IPS DF 6.9 (cell line): ENCODE measurements around the gene COL15A1.

ENCODE experiments used
- DNase-seq: peaks from one replicate; pipeline ENCODE4 v3.0.0-alpha.2; 2013; ENCODE audit warnings: low read depth, low spot score
- H3K27ac ChIP-seq: one replicate; pipeline ENCODE4 v1.5.1; 2013; ENCODE audit warnings: low read length, control low read depth
- H3K27me3 ChIP-seq: 2 replicates; pipeline ENCODE4 v1.6.1; 2013; ENCODE audit warnings: mild to moderate bottlenecking, low read length; ENCODE audit not compliant: control insufficient read depth, insufficient read depth
- H3K36me3 ChIP-seq: 2 replicates; pipeline ENCODE4 v1.6.1; 2013; ENCODE audit warnings: low read length; ENCODE audit not compliant: control insufficient read depth, insufficient read depth
- H3K4me1 ChIP-seq: 2 replicates; pipeline ENCODE4 v1.6.1; 2013; ENCODE audit warnings: low read length; ENCODE audit not compliant: control insufficient read depth, insufficient read depth
- H3K4me3 ChIP-seq: 2 replicates; pipeline ENCODE4 v1.5.1; 2013; ENCODE audit warnings: mild to moderate bottlenecking, low read length
- H3K9me3 ChIP-seq: 2 replicates; pipeline ENCODE4 v1.6.1; 2013; ENCODE audit warnings: low read length, inconsistent platforms; ENCODE audit not compliant: control insufficient read depth, insufficient read depth
- WGBS: extraction: QIAGEN DNeasy Blood & Tissue Kit; methylation state at CpG from one replicate; pipeline ENCODE4 v1.1.7; 2013; ENCODE audit warnings: mixed read lengths, missing lambda C conversion rate; ENCODE audit not compliant: insufficient read length, insufficient coverage; 5-methylcytosine and 5-hydroxymethylcytosine counted together

Gene COL15A1

GRCh38 chr9:99021512-99021911 lies 77.8 kb downstream of the COL15A1 start:
- WGBS = no CpG with 5 or more reads among the region's 3 CpGs
- Histone ChIP-seq H3K9me3 (no peaks in the 10 kb centered on the region), H3K36me3 (no peaks in the 10 kb centered on the region), H3K4me1 (no peaks in the 10 kb centered on the region), H3K27me3 (no peaks in the 10 kb centered on the region), H3K27ac (no peak overlapping the region), H3K4me3 (no peak overlapping the region)
- no peak for DNase-seq

DNA sequence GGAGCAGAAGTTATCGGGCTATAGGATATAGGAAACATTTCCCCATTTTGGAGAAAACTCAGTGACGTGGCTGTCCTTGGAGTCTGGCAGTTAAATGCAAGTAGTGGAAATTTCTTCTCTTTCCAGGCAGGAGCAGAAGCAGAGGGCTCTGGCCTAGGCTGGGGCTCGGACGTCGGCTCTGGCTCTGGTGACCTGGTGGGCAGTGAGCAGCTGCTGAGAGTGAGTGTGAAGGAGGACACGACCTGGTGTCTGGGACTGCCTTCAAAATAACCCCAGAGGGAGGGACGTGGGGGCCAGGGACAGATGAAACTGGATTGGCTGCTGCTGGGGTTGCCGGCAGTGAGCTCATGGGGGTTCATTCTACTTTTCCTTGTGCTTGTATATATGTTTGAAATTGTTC lies 79.5 kb downstream of the COL15A1 start:
- H3K27ac ChIP-seq = no peak overlapping the region
- H3K4me3 ChIP-seq = no peak overlapping the region
- WGBS = no CpG with 5 or more reads among the region's 8 CpGs
- H3K27me3 ChIP-seq = no peaks in the 10 kb centered on the region
- H3K36me3 ChIP-seq = no peaks in the 10 kb centered on the region
- no peaks in the 10 kb centered on the region for H3K9me3 ChIP-seq
- DNase-seq = no peak
- no peaks in the 10 kb centered on the region for H3K4me1 ChIP-seq

DNA sequence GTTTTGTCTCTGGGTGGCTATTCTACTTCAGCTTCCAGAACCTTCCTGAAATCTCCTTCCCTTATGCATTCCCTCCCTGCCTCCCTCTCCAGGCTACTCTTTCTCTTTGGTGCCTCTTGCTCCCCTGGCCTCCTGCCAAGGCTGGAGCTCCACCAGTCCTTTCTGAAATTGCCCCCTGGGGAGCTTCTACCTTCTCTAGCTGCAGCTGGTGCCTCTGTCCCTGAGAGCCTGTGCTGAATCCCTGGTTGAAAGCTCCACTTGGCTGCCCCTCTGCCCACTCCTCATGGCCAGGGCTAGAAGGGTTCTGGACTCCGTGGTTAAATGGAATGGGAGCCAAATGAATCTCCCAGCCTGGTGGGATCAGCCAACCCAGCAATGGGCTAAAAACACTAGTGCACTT lies 80.1 kb downstream of the COL15A1 start:
- no peaks in the 10 kb centered on the region for H3K36me3 ChIP-seq
- H3K9me3 ChIP-seq = no peaks in the 10 kb centered on the region
- H3K27ac ChIP-seq = no peak overlapping the region
- DNase-seq = no peak
- H3K4me1 ChIP-seq = no peaks in the 10 kb centered on the region
- H3K27me3 ChIP-seq = no peaks in the 10 kb centered on the region
- H3K4me3 ChIP-seq = no peak overlapping the region
- no CpG with 5 or more reads among the region's 1 CpG for WGBS

GRCh38 chr9:99024959-99025358 lies 81.3 kb downstream of the COL15A1 start:
- Histone ChIP-seq H3K4me3 (no peak overlapping the region), H3K27me3 (no peaks in the 10 kb centered on the region), H3K4me1 (no peaks in the 10 kb centered on the region), H3K9me3 (no peaks in the 10 kb centered on the region), H3K36me3 (no peaks in the 10 kb centered on the region), H3K27ac (no peak overlapping the region)
- WGBS = no CpG with 5 or more reads among the region's 6 CpGs
- no peak for DNase-seq

DNA sequence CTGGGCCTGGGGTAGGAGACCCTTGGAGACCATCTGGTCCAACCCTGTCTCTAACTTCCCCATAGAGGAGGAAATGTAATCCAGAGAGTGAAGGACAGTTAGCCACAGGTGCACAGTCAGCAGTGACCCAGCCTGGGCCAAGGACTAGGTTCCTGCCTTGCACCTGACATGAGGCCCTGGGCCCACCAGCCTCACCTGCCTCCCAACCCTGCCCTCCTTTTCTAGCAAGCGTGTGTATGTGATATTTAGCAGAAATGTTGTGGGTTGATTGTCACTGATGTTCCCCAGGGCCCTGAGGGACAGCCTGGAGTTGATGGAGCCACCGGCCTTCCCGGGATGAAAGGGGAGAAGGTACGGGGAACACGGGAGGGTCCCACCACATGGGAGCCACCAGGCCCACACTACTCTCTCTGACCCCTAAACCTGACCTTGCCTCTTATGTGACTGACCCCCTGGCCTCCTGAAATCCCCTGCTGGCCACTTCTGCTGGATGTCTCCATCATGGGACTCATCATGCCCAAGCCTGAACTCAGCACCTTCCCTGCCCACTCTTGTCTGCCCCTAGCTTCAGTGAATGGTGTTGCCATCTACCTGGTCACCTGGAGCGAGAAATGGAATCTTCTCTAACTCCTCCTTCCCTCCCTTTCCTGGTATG lies 82.0 kb downstream of the COL15A1 start:
- no peaks in the 10 kb centered on the region for H3K36me3 ChIP-seq

DNA sequence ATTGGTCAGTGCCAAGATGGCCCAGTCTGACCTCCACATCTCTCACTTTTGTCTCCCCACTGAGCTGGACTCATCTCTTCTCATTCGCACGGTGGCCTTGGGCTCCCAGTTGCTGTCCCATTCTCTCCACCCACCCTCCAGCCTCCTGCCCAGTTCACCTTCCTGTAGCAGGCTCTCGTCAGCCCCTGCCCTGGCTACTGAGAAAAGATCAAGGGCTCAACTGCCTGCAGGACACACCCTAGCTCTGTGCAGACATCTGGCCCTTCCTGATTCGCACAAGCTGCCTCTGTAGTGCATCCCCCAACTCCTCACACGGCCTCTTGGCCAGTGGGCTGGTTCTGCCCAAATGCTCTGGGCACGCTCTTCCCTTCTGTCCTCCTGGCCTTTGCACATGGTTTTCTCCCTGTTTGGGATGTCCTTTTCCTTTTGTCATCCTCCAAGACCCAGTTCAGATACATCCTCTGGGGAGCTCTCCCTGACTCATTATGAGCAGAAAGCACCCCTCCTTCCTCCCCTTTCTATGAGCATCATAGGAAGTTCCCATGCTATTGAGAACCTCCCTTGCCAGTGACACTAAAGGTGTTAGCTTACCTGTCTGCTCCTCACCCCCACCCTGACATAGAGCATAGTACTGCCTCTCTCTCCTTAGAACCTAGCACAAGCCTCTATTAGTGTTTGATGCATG lies 82.7 kb downstream of the COL15A1 start:
- no peaks in the 10 kb centered on the region for H3K27me3 ChIP-seq
- no CpG with 5 or more reads among the region's 6 CpGs for WGBS
- no peak for DNase-seq
- no peak overlapping the region for H3K4me3 ChIP-seq
- no peaks in the 10 kb centered on the region for H3K36me3 ChIP-seq
- no peaks in the 10 kb centered on the region for H3K9me3 ChIP-seq
- no peak overlapping the region for H3K27ac ChIP-seq
- H3K4me1 ChIP-seq = no peaks in the 10 kb centered on the region

More for the DNA sequence above, 82.0 kb downstream of the COL15A1 start:
- no peak for DNase-seq
- Histone ChIP-seq H3K4me3 (no peak overlapping the region), H3K27ac (no peak overlapping the region), H3K4me1 (no peaks in the 10 kb centered on the region), H3K27me3 (no peaks in the 10 kb centered on the region), H3K9me3 (no peaks in the 10 kb centered on the region)
- WGBS = no CpG with 5 or more reads among the region's 6 CpGs

- no peak overlapping the region for H3K27ac ChIP-seq
- no CpG with 5 or more reads among the region's 3 CpGs for WGBS
- H3K9me3 ChIP-seq = no peaks in the 10 kb centered on the region
- H3K36me3 ChIP-seq = no peaks in the 10 kb centered on the region
- H3K27me3 ChIP-seq = no peaks in the 10 kb centered on the region
- no peak overlapping the region for H3K4me3 ChIP-seq
- H3K4me1 ChIP-seq = no peaks in the 10 kb centered on the region
- DNase-seq = no peak
Observed at GRCh38 chr9:99026956-99027298, 83.2 kb downstream of the COL15A1 start.

GRCh38 chr9:99027443-99027842 lies 83.7 kb downstream of the COL15A1 start:
- WGBS = no CpG with 5 or more reads among the region's 1 CpG
- Histone ChIP-seq H3K36me3 (no peaks in the 10 kb centered on the region), H3K4me3 (no peak overlapping the region), H3K9me3 (no peaks in the 10 kb centered on the region), H3K27me3 (no peaks in the 10 kb centered on the region), H3K4me1 (no peaks in the 10 kb centered on the region), H3K27ac (no peak overlapping the region)
- no peak for DNase-seq

DNA sequence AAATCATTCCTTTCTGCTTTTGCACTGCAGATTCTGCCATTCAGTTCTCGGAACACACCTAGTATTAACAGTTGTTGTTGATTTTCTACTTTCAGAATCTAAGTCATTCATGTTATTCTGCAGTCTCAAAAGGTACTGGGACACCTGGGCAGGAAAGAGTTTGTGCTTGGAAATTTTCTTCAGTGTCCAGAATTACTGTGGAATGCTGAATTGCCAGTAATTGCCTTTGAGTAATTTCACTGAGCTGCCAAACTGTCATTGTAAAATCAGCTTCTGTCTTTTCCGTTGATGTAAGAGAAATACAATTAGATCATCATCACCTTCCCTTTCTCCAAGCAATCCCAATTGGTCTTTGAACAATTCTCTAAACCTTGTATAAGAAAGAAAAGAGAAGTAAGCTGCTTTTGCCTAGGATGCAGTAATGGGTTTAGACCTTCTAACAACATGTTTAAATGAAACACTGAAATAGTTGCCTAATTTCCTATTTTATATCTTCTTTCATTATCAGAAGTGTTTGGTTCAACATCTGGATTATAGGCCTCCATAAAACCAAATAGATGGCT lies 85.5 kb downstream of the COL15A1 start:
- WGBS = no CpG with 5 or more reads among the region's 2 CpGs

GRCh38 chr9:99030092-99030511 lies 86.4 kb downstream of the COL15A1 start:
- H3K4me1 ChIP-seq = no peaks in the 10 kb centered on the region
- no peak overlapping the region for H3K27ac ChIP-seq
- no peaks in the 10 kb centered on the region for H3K27me3 ChIP-seq
- no CpG with 5 or more reads among the region's 3 CpGs for WGBS
- no peak overlapping the region for H3K4me3 ChIP-seq
- DNase-seq = no peak
- H3K36me3 ChIP-seq = no peaks in the 10 kb centered on the region
- H3K9me3 ChIP-seq = no peaks in the 10 kb centered on the region

More for the DNA sequence above, 85.5 kb downstream of the COL15A1 start:
- no peak for DNase-seq
- Histone ChIP-seq H3K27ac (no peak overlapping the region), H3K4me3 (no peak overlapping the region), H3K36me3 (no peaks in the 10 kb centered on the region), H3K9me3 (no peaks in the 10 kb centered on the region), H3K4me1 (no peaks in the 10 kb centered on the region), H3K27me3 (no peaks in the 10 kb centered on the region)
